PC-9 (cell line): ENCODE results near the gene SLC9A9. TPM values are rescaled to one million over a fixed set of nuclear protein-coding genes. Genes with fewer than 3 reads are reported as not detected.
"Not testable (repeated sequence)": the region's sequence is repeated elsewhere in the genome, so short reads cannot be mapped to it uniquely, and the experiment has no call there.

Experiments used
- BruUV-seq: library from RNA; stranded (reverse); fragments of 400-500 nt; replicated peaks from 2 replicates; lab custom pipeline; 2021; lab: Mats Ljungman, UMichigan
- CTCF ChIA-PET: fragments of 300-600 bp; sonication (Branson Sonifier 250); formaldehyde crosslinking; loops from one replicate; lab custom pipeline; 2022; ENCODE audit warnings: antibody characterized with exemption; lab: Charles Lee
- POLR2A ChIA-PET: fragments of 300-600 bp; sonication (Branson Sonifier 250); formaldehyde crosslinking; loops from one replicate; lab custom pipeline; 2022; ENCODE audit warnings: antibody characterized with exemption; ENCODE audit not compliant: unreplicated experiment; lab: Charles Lee
- DNase-seq, 2 experiments: peaks; one replicate each; pipeline versions ENCODE4 v3.0.0 to v3.0.0-alpha.2; 2015 to 2022; ENCODE audit warnings: mixed read lengths in 1 of 2
- H2AFZ ChIP-seq: fragments of 200-600 bp; sonication (generic); 2 replicates; pipeline ENCODE4 v1.8.1; 2017; ENCODE audit warnings: antibody characterized with exemption
- H3F3A ChIP-seq: fragments of 200-600 bp; sonication (generic); 2 replicates; pipeline ENCODE4 v1.8.1; 2017; ENCODE audit warnings: antibody characterized with exemption, mild to moderate bottlenecking, low read depth; ENCODE audit not compliant: insufficient read depth
- H3K27ac ChIP-seq: fragments of 200-600 bp; sonication (generic); 2 replicates; pipeline ENCODE4 v1.6.1; 2016; ENCODE audit warnings: mixed run types
- H3K27me3 ChIP-seq: fragments of 200-600 bp; sonication (generic); 2 replicates; pipeline ENCODE4 v1.6.1; 2016; ENCODE audit warnings: low read depth, mixed run types; ENCODE audit not compliant: insufficient read depth
- H3K36me3 ChIP-seq: fragments of 200-600 bp; sonication (generic); 2 replicates; pipeline ENCODE4 v1.6.1; 2016; ENCODE audit warnings: low read depth, mixed run types
- H3K4me1 ChIP-seq: fragments of 200-600 bp; sonication (generic); replicated peaks from 2 replicates; pipeline ENCODE4 v1.6.1; 2016; ENCODE audit warnings: mixed run types; ENCODE audit not compliant: insufficient read depth
- H3K4me2 ChIP-seq: fragments of 200-600 bp; sonication (generic); 2 replicates; pipeline ENCODE4 v1.6.1; 2017; ENCODE audit warnings: mixed run types
- H3K4me3 ChIP-seq: fragments of 200-600 bp; sonication (generic); 2 replicates; pipeline ENCODE4 v1.6.1; 2016; ENCODE audit warnings: mixed run types
- H3K79me2 ChIP-seq: fragments of 200-600 bp; sonication (generic); 2 replicates; pipeline ENCODE4 v1.6.1; 2017; ENCODE audit warnings: low read depth, mixed run types
- H3K9me2 ChIP-seq: fragments of 200-600 bp; sonication (generic); 2 replicates; pipeline ENCODE4 v1.8.1; 2017; ENCODE audit warnings: mild to moderate bottlenecking; ENCODE audit not compliant: insufficient read depth
- H3K9me3 ChIP-seq: fragments of 200-600 bp; sonication (generic); 2 replicates; pipeline ENCODE4 v1.8.1; 2016; ENCODE audit warnings: low read depth; ENCODE audit not compliant: insufficient read depth
- H4K20me1 ChIP-seq: fragments of 200-600 bp; sonication (generic); 2 replicates; pipeline ENCODE4 v1.8.1; 2017; ENCODE audit not compliant: insufficient read depth
- EZH2 ChIP-seq: fragments of 200-600 bp; sonication (generic); IDR thresholded peaks from 2 replicates; pipeline ENCODE4 v1.8.0; 2017; ENCODE audit warnings: antibody characterized with exemption, low read depth
- intact Hi-C: fragments of 100-400 bp; cut with micrococcal nuclease; formaldehyde crosslinking; loops from one replicate; pipeline ENCODE4 v1.10.0; 2022; ENCODE audit not compliant: unreplicated experiment
- total RNA-seq: library from RNA; stranded (reverse); gene quantifications from 2 replicates; pipeline ENCODE4 v1.2.3, GENCODE V29; 2021
- TF ChIP-seq, protein P1 (sequence below): fragments of 200-600 bp; sonication (generic); conservative IDR thresholded peaks from 2 replicates; pipeline ENCODE4 v1.6.1; 2017; ENCODE audit warnings: mixed run types, antibody characterized with exemption, mild to moderate bottlenecking, moderate library complexity

The SLC9A9 gene
- total RNA-seq, 1 experiment from 2014 or later: 1.7 TPM

DNA sequence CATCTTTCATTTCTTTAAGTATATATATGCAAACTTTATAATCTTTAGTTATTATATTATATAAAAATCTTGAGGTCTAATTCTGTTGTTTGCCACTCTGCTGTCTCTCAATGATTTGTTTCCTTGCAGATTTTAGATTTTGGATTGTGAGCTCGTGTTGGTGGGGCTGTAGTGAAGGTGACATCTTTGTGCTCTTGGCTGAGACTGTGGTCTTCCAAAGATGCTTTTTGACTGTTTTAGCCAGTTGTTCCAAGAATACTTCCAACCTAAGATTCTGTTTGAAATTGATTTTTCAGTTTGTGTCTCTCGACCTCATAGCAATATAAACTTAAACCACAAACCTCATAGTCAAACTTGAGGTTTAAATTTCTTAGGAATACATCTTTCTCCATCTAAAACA is 326.5 kb downstream of the SLC9A9 start:
- no TSS peak for BruUV-seq
- H3K36me3 ChIP-seq: no peaks in the 10 kb centered on the region
- no peaks in the 10 kb centered on the region for H3K27me3 ChIP-seq
- no peak overlapping the region for H3K27ac ChIP-seq
- H3K4me3 ChIP-seq: no peak overlapping the region
- CTCF ChIA-PET: no interaction called here
- no peak overlapping the region for H2AFZ ChIP-seq
- intact Hi-C loops: no loop called here
- TF ChIP-seq, protein P1, sequence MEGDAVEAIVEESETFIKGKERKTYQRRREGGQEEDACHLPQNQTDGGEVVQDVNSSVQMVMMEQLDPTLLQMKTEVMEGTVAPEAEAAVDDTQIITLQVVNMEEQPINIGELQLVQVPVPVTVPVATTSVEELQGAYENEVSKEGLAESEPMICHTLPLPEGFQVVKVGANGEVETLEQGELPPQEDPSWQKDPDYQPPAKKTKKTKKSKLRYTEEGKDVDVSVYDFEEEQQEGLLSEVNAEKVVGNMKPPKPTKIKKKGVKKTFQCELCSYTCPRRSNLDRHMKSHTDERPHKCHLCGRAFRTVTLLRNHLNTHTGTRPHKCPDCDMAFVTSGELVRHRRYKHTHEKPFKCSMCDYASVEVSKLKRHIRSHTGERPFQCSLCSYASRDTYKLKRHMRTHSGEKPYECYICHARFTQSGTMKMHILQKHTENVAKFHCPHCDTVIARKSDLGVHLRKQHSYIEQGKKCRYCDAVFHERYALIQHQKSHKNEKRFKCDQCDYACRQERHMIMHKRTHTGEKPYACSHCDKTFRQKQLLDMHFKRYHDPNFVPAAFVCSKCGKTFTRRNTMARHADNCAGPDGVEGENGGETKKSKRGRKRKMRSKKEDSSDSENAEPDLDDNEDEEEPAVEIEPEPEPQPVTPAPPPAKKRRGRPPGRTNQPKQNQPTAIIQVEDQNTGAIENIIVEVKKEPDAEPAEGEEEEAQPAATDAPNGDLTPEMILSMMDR: no peak
- no peak overlapping the region for H3K4me2 ChIP-seq
- DNase-seq: no peak
- no peaks in the 10 kb centered on the region for H3F3A ChIP-seq
- H3K9me3 ChIP-seq: no peaks in the 10 kb centered on the region
- no peaks in the 10 kb centered on the region for H4K20me1 ChIP-seq
- POLR2A ChIA-PET: no interaction called here
- no peaks in the 10 kb centered on the region; the same call in 1 of the 2 replicates for H3K9me2 ChIP-seq
- H3K79me2 ChIP-seq: no peaks in the 10 kb centered on the region
- H3K4me1 ChIP-seq: no peaks in the 10 kb centered on the region

DNA sequence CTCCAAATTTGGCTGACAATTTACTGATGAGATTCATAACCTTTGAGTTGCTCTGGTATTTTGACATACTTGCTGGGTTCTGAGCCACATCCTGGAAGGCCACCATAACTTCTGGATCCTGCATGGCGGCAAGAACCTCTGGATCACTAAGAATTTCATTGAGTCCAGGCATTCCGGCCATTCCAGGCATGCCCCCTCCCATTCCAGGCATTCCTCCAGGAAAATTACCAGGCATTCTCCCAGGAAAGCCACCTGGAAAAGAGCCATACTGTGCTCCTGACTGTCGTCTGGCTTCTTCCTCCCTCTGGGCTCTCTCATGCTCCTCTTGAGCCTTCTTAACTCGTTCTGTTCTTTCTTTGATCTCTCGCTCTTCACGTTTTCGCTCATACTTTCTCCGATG is 331.1 kb downstream of the SLC9A9 start:
- POLR2A ChIA-PET: not testable (repeated sequence)

DNA sequence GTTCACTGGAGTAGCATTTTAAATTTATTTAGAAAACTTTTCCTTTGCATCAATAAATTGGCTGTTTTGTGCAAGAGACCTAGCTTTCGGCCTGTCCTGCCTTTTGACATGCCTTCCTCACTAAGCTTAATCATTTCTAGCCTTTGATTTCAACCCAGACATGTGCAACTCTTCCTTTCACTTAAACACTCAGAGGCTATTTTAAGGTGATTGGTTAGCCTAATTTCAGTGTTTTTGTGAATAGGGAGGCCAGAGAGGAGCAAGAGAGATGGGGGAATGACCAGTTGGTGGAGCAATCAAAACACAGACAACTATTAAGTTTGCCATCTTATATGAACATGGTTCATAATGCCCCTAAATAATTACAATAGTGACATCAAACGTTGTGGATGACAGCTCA is 333.4 kb downstream of the SLC9A9 start:
- CTCF ChIA-PET: no interaction called here
- BruUV-seq: no TSS peak
- Histone ChIP-seq H3K27ac (no peak overlapping the region), H3K9me3 (no peaks in the 10 kb centered on the region), H3K4me1 (no peaks in the 10 kb centered on the region), H3F3A (no peaks in the 10 kb centered on the region), H3K36me3 (no peaks in the 10 kb centered on the region), H3K27me3 (no peaks in the 10 kb centered on the region), H3K4me2 (no peak overlapping the region), H4K20me1 (no peaks in the 10 kb centered on the region), H3K4me3 (no peak overlapping the region), H2AFZ (no peak overlapping the region), H3K9me2 (no peaks in the 10 kb centered on the region), H3K79me2 (no peaks in the 10 kb centered on the region)
- POLR2A ChIA-PET: no interaction called here
- TF ChIP-seq, protein P1: no peak
- TF ChIP-seq EZH2: no peak
- DNase-seq: no peak
- intact Hi-C loops: no loop called here

More for the DNA sequence above, 331.1 kb downstream of the SLC9A9 start:
- H3K9me3 ChIP-seq, H3K4me2 ChIP-seq, H3K4me1 ChIP-seq, BruUV-seq, H4K20me1 ChIP-seq, H2AFZ ChIP-seq, H3K27ac ChIP-seq, H3K9me2 ChIP-seq, H3K79me2 ChIP-seq, H3K4me3 ChIP-seq, CTCF ChIA-PET, H3F3A ChIP-seq, DNase-seq, intact Hi-C loops, H3K27me3 ChIP-seq, H3K36me3 ChIP-seq: not testable (repeated sequence)

- Histone ChIP-seq H3K9me3 (no peaks in the 10 kb centered on the region), H3K79me2 (no peaks in the 10 kb centered on the region), H3F3A (no peaks in the 10 kb centered on the region), H2AFZ (no peak overlapping the region), H3K4me1 (no peaks in the 10 kb centered on the region), H3K9me2 (no peaks in the 10 kb centered on the region), H3K4me2 (no peak overlapping the region), H4K20me1 (no peaks in the 10 kb centered on the region), H3K27ac (no peak overlapping the region), H3K27me3 (no peaks in the 10 kb centered on the region), H3K4me3 (no peak overlapping the region), H3K36me3 (no peaks in the 10 kb centered on the region)
- POLR2A ChIA-PET: no interaction called here
- intact Hi-C loops: no loop called here
- BruUV-seq: no TSS peak
- DNase-seq: no peak
- no peak for TF ChIP-seq EZH2
- TF ChIP-seq, protein P1: no peak
- CTCF ChIA-PET: no interaction called here
These were observed 334.2 kb downstream of the SLC9A9 start for GRCh38 chr3:143514109-143514508.
